Activated gamma-delta T cell treated with Interleukin-2 at 50 U/mL for 16 hours (primary cell): ENCODE data around the gene FNDC4.
"Not testable (repeated sequence)": the region's sequence is repeated elsewhere in the genome, so short reads cannot be mapped to it uniquely, and the experiment has no call there.

Source experiments
- DNase-seq: peaks from one replicate; pipeline ENCODE4 v3.0.0-alpha.2; 2020

Gene FNDC4

GRCh38 chr2:27494944-27495554 lies at the start of gene FNDC4:
Gene FNDC4, minus strand, starts transcription at chr2:27495200. Its CDS starts 521 bp downstream, at chr2:27494679.
- no peak for DNase-seq

DNA sequence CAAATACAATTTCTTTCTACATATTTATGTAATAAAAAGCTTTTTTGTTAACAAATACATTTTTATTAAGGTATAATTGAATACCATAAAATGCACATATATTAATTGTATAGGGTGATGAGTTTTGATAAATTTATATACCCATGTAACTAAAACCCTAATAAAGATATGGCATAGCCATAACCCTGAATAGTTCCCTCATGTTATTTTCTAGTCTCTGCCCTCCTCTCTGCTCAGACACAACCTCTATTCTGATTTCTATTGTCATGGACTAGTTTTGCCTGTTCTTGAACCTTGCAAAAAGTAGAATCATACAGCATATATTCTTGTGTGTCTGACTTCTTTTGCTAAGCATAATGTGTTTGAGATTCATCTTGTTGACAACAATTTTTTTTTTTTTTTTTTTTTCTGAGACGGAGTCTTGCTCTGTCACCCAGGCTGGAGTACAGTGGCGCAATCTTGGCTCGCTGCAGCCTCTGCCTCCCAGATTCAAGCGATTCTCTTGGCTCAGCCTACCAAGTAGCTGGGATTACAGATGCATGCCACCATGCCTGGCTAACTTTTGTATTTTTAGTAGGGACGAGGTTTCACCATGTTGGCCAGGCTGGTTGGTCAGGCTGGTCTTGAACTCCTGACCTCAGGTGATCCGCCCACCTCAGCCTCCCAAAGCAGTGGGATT lies 49.3 kb upstream of the FNDC4 start:
- no peak for DNase-seq

DNA sequence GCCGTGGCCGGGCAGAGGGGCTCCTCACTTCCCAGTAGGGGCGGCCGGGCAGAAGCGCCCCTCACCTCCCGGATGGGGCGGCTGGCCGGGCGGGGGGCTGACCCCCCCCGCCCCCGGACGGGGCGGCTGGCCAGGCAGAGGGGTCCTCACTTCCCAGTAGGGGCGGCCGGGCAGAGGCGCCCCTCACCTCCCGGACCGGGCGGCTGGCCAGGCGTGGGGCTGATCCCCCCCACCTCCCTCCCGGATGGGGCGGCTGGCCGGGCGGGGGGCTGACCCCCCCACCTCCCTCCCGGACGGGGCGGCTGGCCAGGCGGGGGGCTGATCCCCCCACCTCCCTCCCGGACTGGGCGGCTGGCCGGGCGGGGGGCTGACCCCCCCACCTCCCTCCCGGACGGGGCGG lies 44.6 kb upstream of the FNDC4 start:
- DNase-seq: not testable (repeated sequence)

- not testable (repeated sequence) for DNase-seq
Observed at GRCh38 chr2:27538839-27539450, 43.9 kb upstream of the FNDC4 start.

- DNase-seq: no peak
Observed at GRCh38 chr2:27537287-27537686, 42.3 kb upstream of the FNDC4 start.

- no peak for DNase-seq
Observed at GRCh38 chr2:27531983-27532382, 37.0 kb upstream of the FNDC4 start.

- DNase-seq: no peak
Observed at GRCh38 chr2:27527182-27527581, 32.2 kb upstream of the FNDC4 start.

DNA sequence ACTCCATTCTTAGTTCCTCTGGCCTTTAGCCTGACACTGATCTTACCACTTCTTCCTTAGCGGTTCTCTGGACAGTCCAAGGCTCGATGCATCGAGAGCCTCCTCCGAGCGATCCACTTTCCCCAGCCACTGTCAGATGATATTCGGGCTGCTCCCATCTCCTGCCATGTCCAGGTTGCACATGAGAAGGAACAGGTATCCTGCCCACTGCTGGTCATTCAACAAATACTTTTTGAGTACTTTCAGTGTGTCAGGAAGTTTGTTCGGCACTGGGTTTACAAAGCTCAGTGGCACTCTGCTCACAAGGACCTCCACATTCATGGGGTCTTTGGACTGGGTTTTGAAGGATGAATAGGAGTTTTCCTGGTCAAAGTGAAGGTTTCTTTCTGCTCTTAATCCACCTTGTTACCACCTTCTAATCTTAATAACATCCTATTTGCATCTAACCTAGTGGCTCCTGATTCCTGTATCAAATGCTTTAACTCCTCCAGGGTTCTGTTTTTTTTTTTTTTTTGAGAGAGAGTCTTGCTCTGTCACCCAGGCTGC lies 27.5 kb upstream of the FNDC4 start:
- DNase-seq: no peak

DNA sequence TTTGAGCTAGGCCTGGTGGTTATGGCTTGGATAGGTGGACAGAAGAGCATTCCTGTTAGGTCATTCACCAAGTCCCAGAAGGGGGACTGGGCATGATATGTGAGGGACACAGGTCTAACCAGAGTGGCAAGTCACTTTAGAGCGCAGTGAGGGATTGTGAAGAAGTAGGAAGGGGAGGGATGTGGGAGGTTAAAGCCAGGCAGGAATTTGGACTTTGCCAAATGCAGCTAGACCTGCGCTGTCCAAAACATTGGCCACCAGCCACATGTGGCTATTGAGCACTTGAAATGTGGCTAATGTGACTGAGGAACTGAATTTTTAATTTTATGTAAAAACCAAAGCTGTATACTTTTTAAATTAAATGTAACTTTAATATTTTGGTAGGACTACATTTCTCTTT lies 25.3 kb upstream of the FNDC4 start:
- DNase-seq: no peak

GRCh38 chr2:27518782-27519113 lies 23.7 kb upstream of the FNDC4 start:
- DNase-seq: no peak

GRCh38 chr2:27518113-27518781 lies 23.2 kb upstream of the FNDC4 start:
- DNase-seq: no peak

DNA sequence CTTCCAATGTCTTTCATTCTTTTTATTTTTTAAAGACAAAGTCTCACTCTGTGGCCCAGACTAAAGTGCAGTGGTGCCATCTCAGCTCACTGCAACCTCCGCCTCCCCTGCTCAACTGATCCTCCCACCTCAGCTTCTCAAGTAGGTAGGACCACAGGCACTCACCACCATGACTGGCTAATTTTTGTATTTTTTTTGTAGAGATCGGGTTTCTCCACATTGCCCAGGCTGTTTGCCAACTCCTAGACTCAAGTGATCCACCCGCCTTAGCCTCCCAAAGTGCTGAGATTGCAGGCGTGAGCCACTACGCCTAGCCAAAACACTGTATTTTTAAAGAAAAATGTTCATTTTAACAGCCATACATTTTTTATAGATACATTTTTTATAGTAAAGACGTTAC lies 14.3 kb upstream of the FNDC4 start:
- DNase-seq: no peak

- DNase-seq: no peak
Observed at GRCh38 chr2:27507293-27507692, 12.3 kb upstream of the FNDC4 start.

DNA sequence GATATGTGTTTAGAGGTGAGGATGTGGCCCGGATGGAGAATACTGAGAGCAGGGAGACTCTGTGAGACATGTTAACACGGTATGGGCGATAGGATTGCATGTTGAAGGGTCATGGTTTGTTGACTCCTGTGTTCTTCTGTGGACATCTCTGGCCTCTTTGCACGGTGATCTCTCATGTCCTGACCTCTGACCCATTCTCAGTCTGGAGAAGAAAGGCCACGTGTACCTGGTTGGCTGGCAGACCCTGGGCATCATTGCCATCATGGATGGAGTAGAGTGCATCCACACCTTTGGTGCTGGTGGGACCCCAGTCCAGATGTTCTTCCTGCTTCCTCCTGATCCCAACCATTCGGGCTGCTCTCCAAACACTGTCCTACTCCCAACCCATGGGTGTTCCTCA lies 11.6 kb upstream of the FNDC4 start:
- no peak for DNase-seq

GRCh38 chr2:27502142-27502541 lies 7.1 kb upstream of the FNDC4 start:
- no peak for DNase-seq

DNA sequence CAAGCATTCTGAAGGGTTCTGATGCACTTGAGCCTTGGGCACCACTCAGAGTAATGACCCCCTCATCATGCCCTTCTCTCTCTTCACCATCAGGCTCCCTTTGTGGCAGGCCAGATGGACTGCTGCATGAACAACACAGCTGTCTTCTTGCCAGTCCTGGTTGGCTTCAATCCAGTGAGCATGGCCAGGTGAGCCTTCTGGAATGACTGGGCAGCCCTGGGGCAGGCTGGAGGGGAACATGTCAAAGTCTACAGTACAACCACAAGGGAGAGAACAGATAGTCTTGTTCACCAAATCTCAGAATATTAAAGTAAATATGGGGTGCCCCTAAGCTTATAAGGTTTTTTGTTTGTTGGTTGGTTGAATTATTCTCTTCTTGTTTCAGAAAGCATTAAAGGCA lies 6.0 kb upstream of the FNDC4 start:
- no peak for DNase-seq

DNA sequence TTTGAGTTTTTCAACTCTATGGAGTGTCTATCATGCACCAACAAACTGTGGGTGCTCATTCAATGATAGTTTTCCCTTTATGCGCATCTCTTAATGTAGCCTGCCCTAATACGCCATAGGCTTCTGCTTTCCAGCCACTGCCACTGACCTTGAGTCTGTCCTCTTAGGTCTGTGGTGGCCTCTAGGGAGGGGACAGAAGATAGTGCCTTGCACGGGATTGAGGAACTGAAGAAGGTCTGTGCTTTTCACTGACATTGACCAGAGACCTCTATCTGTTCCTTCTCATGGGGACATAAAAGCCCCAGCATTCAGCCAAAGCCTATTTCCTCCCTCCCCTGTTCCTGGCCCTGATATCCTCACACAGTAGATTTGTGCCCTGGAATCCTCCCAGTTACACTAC lies 4.0 kb upstream of the FNDC4 start:
- no peak for DNase-seq

DNA sequence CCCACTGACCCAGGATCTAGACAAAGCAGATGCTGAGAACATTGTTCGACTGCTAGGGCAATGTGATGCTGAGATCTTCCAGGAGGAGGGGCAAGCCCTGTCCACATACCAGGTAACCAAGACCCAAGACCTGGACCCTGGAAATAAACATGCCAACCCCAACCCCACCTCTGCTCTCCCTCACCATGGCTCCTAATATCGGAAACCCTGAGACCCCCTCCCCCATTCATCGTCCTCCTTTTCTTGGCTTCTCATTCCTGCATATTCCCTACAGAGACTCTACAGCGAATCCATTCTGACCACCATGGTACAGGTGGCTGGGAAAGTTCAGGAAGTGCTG lies 2.3 kb upstream of the FNDC4 start:
- DNase-seq: no peak

- no peak for DNase-seq
Observed at GRCh38 chr2:27496357-27497287, 1.6 kb upstream of the FNDC4 start, which contains the start of gene GCKR. Gene GCKR, plus strand, starts transcription at chr2:27496839. Its CDS starts 66 bp downstream, at chr2:27496905.

DNA sequence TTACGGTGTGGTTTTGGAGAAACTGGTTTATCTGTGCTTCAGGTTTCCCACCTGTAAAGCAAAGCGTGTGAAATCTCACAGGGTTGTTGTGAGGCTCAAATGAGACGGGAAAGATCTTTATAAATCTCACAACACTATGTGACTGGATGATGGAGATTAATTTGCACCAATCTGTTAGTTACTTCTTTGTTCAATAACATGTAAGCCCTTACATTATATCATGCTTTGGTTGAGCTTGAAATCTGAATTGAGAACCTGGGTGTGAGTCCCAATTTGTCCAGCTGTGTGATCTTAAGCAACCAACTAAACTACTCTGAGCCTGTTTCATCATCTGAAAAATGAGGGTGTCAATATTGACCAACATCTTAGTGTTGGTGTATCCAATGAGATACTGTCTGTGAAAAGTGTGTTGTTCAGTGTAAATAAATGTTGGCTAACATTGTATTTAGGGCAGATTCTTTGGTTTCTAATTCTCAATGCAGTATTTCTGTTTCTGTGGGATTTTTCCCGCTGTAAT lies 898 bp upstream of the FNDC4 start:
- no peak for DNase-seq

DNA sequence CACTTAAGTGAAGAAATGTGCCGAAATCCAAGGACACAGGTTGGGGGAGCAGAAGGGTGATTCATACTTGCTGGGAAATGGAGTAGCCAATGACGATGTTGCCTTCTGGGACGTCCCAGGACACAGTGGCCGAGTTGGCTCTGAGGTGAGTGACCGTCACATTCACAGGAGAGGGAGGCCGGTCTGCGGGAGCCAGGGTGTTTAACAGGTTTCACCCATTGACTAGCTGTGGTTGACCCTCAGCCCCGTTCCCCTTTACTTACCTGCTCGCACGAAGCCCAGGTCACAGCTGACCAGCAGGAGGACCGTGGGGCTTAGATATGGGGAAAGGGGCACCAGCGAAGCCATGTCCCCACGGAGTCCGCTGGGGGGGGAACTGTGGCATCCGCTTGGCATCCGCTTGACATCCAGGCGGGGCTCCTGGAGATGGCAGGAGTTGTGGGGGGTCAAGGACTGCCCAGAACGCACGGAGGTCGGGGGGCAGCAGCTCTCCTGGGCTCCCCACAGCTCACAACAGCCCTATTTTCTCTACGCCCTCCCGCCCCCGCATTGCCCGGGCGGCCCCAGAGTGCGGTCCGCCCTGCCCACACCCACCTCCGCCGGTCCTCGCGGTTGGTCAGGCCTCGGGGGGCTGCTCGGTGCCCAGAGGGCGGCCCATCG lies 586 bp downstream of the FNDC4 start:
- DNase-seq: no peak

DNA sequence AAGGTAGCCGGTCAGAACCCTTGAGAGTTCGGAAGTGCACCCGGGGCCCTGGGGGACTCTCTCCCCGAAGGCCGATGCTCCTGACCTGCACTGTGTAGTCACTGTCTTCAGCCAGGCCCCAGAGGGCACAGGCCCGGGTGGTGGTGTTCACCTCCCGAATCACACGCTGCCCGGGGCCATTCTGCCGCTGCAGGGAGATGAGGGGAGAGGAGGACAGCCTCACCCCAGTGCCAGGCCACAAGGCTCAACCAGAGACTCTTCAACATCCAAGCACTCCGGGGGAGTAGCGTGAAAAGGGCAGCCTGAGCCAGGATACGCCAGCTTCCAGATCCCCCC lies 1.1 kb downstream of the FNDC4 start:
- DNase-seq: no peak
